K562 (cell line): Measurements from ENCODE around the gene DPP10.

Source experiments
- EHMT2 ChIP-seq: fragments of 450-650 bp; IDR thresholded peaks from 2 replicates; pipeline ENCODE4 v1.6.1; 2018; ENCODE audit warnings: antibody characterized with exemption
- EP300 ChIP-seq: IDR thresholded peaks from 2 replicates; pipeline ENCODE4 v1.6.1; 2012; ENCODE audit warnings: low read length, improper control_type of control experiment
- FOXA1 ChIP-seq: fragments of 450-650 bp; IDR thresholded peaks from 2 replicates; pipeline ENCODE4 v1.6.1; 2016; ENCODE audit warnings: mild to moderate bottlenecking, borderline replicate concordance
- NBN ChIP-seq: fragments of 450-650 bp; IDR thresholded peaks from 2 replicates; pipeline ENCODE4 v1.6.1; 2016; ENCODE audit warnings: low read depth, mild to moderate bottlenecking
- POLR2AphosphoS5 ChIP-seq: IDR thresholded peaks from 2 replicates; pipeline ENCODE4 v1.6.1; 2011; ENCODE audit warnings: mild to moderate bottlenecking, low read depth, low read length, moderate library complexity; ENCODE audit not compliant: control insufficient read depth, insufficient read depth
- SOX6 ChIP-seq: fragments of 450-650 bp; IDR thresholded peaks from 2 replicates; pipeline ENCODE4 v1.6.1; 2014; ENCODE audit warnings: mild to moderate bottlenecking
- ZNF124 ChIP-seq: sonication (generic); formaldehyde crosslinking; IDR thresholded peaks from 2 replicates; pipeline ENCODE4 v1.8.1; 2022; ENCODE audit warnings: missing genetic modification reagents
- ZNF707 ChIP-seq: fragments of 250-450 bp; sonication (Bioruptor Pico); conservative IDR thresholded peaks from 2 replicates; pipeline ENCODE4 v1.8.0; 2022; ENCODE audit warnings: inconsistent platforms, mild to moderate bottlenecking, moderate library complexity
- TF ChIP-seq, protein P1 (sequence below), 3 experiments: IDR thresholded peaks in 2 of 3; conservative IDR thresholded peaks in 1 of 3; 2 replicates each; pipeline ENCODE4 v1.5.1; 2011 to 2012; ENCODE audit warnings: low read length in 3 of 3, mild to moderate bottlenecking in 3 of 3, control low read depth in 2 of 3, improper control_type of control experiment in 1 of 3, inconsistent platforms in 1 of 3, low read depth in 1 of 3, mixed read lengths in 1 of 3, moderate library complexity in 1 of 3; ENCODE audit not compliant: insufficient read depth in 2 of 3
- TF ChIP-seq, protein P2 (sequence below): fragments of 450-650 bp; formaldehyde crosslinking; IDR thresholded peaks from 2 replicates; pipeline ENCODE4 v1.4.0; 2022; ENCODE audit warnings: mild to moderate bottlenecking, moderate library complexity

DNA sequence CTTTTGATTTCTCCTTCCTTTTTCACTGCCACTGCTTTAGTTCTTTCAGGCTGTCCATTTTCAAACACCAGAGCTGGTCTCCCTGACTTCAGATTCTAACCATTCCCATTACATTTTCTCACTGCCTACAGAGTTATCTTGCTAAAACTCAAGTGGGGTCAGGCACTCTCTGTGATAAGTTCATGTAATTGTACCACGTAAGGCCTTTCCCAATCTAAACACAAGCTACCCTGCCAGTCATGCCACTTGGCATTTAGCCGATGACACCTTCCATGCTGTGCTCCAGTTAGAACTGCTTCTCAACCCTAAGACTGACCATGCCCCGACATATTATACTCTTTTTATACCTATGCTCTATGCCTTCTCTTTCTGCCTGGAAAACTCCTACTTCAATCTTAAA is 592.4 kb downstream of the DPP10 start:
- no peak for TF ChIP-seq EP300
- TF ChIP-seq, protein P1, sequence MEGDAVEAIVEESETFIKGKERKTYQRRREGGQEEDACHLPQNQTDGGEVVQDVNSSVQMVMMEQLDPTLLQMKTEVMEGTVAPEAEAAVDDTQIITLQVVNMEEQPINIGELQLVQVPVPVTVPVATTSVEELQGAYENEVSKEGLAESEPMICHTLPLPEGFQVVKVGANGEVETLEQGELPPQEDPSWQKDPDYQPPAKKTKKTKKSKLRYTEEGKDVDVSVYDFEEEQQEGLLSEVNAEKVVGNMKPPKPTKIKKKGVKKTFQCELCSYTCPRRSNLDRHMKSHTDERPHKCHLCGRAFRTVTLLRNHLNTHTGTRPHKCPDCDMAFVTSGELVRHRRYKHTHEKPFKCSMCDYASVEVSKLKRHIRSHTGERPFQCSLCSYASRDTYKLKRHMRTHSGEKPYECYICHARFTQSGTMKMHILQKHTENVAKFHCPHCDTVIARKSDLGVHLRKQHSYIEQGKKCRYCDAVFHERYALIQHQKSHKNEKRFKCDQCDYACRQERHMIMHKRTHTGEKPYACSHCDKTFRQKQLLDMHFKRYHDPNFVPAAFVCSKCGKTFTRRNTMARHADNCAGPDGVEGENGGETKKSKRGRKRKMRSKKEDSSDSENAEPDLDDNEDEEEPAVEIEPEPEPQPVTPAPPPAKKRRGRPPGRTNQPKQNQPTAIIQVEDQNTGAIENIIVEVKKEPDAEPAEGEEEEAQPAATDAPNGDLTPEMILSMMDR (IDR thresholded peaks at IDR 0.05 in 2 of 3, conservative IDR thresholded peaks at IDR 0.05 in 1 of 3; ENCODE audit: insufficient read depth in 2 of 3, low read depth in 1 of 3, low read length in 3 of 3) = no peak
- TF ChIP-seq NBN = no peak
- no peak for TF ChIP-seq ZNF124 (CRISPR knock-in tag)
- no peak for TF ChIP-seq EHMT2
- TF ChIP-seq POLR2AphosphoS5 = no peak
- TF ChIP-seq FOXA1 = no peak
- TF ChIP-seq, protein P2, sequence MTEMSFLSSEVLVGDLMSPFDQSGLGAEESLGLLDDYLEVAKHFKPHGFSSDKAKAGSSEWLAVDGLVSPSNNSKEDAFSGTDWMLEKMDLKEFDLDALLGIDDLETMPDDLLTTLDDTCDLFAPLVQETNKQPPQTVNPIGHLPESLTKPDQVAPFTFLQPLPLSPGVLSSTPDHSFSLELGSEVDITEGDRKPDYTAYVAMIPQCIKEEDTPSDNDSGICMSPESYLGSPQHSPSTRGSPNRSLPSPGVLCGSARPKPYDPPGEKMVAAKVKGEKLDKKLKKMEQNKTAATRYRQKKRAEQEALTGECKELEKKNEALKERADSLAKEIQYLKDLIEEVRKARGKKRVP = no peak
- no peak for TF ChIP-seq ZNF707 (CRISPR knock-in tag)
- TF ChIP-seq SOX6 = no peak
